Measurements from ENCODE around the gene MFSD12. TPM values are rescaled to one million over a fixed set of nuclear protein-coding genes. Genes with fewer than 3 reads are reported as not detected.

The MFSD12 gene
- total RNA-seq, 4 donors from 2014 or later = 22.1 to 94.1 (median 42.2) TPM

GRCh38 chr19:3590991-3591659, 33.7 kb upstream of the MFSD12 start:
- no peak for ATAC-seq
- peaks cover 0 to 13% of the 10 kb centered on the region in 2 donors for H3K36me3 ChIP-seq
- no peaks in the 10 kb centered on the region for H3K9me3 ChIP-seq
- WGBS, 2 donors (ENCODE audit: low coverage in 1 of 2) = 100% methylated on average over 1 of the region's 8 CpGs; no CpG with 5 or more reads in 1 of the 2 donors
- no peak overlapping the region for H3K27ac ChIP-seq
- no peak overlapping the region for H3K4me3 ChIP-seq
- no peak for TF ChIP-seq POLR2A (IDR thresholded peaks at IDR 0.05)
- H3K4me1 ChIP-seq = peaks cover 0 to 13% (median 4%) of the 10 kb centered on the region in 3 donors
- peaks cover 3% of the 10 kb centered on the region for H3K27me3 ChIP-seq

DNA sequence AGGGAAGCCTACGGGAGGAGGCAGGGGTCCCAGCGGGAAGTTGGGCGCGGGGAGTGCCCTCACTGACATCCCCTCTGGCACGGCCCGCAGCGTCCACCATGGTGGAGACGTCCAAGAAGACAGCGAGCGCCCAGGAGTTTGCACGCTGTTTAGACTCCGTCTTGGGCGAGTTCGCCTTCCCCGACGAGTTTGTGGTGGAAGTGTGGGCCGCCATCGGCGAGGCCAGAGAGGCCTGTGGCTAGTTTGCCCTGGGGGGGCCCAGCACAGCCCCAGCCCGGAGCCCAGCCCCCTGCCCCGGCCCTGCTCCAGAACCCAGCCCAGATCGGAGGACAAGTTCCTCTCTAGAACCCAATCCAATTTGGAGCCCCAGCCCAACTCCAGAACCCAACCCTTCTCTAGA, 32.6 kb upstream of the MFSD12 start:
- Histone ChIP-seq H3K4me3 (no peak overlapping the region), H3K27ac (no peak overlapping the region), H3K27me3 (peaks cover 15% of the 10 kb centered on the region), H3K9me3 (no peaks in the 10 kb centered on the region), H3K36me3 (peaks cover 0 to 4% of the 10 kb centered on the region in 2 donors), H3K4me1 (peaks cover 0 to 25% (median 10%) of the 10 kb centered on the region in 3 donors)
- TF ChIP-seq, protein P1, sequence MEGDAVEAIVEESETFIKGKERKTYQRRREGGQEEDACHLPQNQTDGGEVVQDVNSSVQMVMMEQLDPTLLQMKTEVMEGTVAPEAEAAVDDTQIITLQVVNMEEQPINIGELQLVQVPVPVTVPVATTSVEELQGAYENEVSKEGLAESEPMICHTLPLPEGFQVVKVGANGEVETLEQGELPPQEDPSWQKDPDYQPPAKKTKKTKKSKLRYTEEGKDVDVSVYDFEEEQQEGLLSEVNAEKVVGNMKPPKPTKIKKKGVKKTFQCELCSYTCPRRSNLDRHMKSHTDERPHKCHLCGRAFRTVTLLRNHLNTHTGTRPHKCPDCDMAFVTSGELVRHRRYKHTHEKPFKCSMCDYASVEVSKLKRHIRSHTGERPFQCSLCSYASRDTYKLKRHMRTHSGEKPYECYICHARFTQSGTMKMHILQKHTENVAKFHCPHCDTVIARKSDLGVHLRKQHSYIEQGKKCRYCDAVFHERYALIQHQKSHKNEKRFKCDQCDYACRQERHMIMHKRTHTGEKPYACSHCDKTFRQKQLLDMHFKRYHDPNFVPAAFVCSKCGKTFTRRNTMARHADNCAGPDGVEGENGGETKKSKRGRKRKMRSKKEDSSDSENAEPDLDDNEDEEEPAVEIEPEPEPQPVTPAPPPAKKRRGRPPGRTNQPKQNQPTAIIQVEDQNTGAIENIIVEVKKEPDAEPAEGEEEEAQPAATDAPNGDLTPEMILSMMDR (IDR thresholded peaks at IDR 0.05) = no peak
- TF ChIP-seq EP300 (IDR thresholded peaks at IDR 0.05) = no peak
- no peak for TF ChIP-seq POLR2A (IDR thresholded peaks at IDR 0.05)
- no peak for TF ChIP-seq POLR2AphosphoS5 (IDR thresholded peaks at IDR 0.05)
- ATAC-seq = no peak
- no CpG with 5 or more reads among the region's 22 CpGs for WGBS, 2 donors (ENCODE audit: low coverage in 1 of 2)

DNA sequence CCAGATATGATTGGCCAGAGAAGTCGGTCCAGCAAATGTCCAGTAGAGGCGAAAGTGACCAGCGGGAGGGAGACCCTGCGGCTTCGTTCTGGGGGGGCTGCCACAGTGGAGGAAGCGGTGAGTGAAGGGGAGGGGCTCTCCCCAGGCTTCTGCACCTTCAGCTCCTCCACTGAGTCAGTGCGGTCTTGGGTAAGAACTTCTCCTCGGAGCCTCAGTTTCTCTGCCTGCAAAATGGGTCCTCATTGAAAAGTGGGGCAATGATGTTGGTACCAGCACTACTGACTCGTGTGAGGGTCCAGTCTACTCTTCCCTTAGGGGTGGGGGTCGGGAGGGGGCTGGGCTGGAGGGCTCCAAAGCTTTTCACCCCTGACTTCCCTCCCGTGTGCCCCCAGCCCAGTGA, 32.1 kb upstream of the MFSD12 start:
- ATAC-seq = no peak
- TF ChIP-seq POLR2A (IDR thresholded peaks at IDR 0.05) (no peak), EP300 (IDR thresholded peaks at IDR 0.05) (no peak), POLR2AphosphoS5 (IDR thresholded peaks at IDR 0.05) (no peak)
- TF ChIP-seq, protein P1 (IDR thresholded peaks at IDR 0.05) = no peak
- no peak overlapping the region for H3K4me3 ChIP-seq
- no peaks in the 10 kb centered on the region for H3K9me3 ChIP-seq
- peaks cover 0 to 4% of the 10 kb centered on the region in 2 donors for H3K36me3 ChIP-seq
- H3K4me1 ChIP-seq = peaks cover 0 to 25% (median 10%) of the 10 kb centered on the region in 3 donors
- 92% methylated on average over 4 of the region's 11 CpGs; no CpG with 5 or more reads in 1 of the 2 donors for WGBS, 2 donors (ENCODE audit: low coverage in 1 of 2)
- peaks cover 20% of the 10 kb centered on the region for H3K27me3 ChIP-seq
- H3K27ac ChIP-seq = no peak overlapping the region

DNA sequence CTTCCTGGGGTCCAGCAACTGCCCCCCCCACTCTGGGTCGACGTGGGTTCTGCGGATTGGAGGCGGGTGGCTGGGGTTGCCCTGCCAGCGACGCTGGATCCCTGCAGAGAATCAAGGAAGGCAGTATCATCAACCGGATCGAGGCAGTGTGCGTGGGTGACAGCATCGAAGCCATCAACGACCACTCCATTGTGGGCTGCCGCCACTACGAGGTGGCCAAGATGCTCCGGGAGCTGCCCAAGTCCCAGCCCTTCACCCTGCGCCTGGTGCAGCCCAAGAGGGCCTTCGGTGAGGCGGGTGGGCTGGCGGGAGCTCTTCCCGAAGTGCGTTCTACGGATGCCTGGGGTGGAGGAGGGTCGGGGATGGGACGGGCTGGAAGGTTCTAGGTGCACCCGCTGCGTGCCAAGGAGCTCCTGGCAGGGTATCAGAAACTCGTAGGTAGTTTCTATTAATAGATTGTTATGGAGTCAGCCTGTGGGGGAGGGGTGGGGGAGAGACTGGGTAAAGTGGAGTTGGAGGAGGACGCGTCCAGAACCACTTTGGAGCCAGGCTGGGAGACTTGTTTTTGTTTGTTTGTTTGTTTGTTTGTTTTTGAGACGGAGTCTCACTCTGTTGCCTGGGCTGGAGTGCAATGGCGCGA, 29.4 kb upstream of the MFSD12 start:
- Histone ChIP-seq H3K9me3 (no peaks in the 10 kb centered on the region), H3K27me3 (peaks cover 20% of the 10 kb centered on the region), H3K4me3 (no peak overlapping the region), H3K4me1 (peaks cover 0 to 25% (median 10%) of the 10 kb centered on the region in 3 donors), H3K36me3 (peaks cover 0 to 4% of the 10 kb centered on the region in 2 donors), H3K27ac (peak overlapping the region in 3 of 4 donors; percentile 66 to 76 (median 74))
- TF ChIP-seq, protein P1 (IDR thresholded peaks at IDR 0.05) = no peak
- TF ChIP-seq POLR2A (IDR thresholded peaks at IDR 0.05) (no peak), POLR2AphosphoS5 (IDR thresholded peaks at IDR 0.05) (no peak), EP300 (IDR thresholded peaks at IDR 0.05) (no peak)
- 56% methylated on average over 5 of the region's 31 CpGs; no CpG with 5 or more reads in 1 of the 2 donors for WGBS, 2 donors (ENCODE audit: low coverage in 1 of 2)
- ATAC-seq = peak; percentile 62

DNA sequence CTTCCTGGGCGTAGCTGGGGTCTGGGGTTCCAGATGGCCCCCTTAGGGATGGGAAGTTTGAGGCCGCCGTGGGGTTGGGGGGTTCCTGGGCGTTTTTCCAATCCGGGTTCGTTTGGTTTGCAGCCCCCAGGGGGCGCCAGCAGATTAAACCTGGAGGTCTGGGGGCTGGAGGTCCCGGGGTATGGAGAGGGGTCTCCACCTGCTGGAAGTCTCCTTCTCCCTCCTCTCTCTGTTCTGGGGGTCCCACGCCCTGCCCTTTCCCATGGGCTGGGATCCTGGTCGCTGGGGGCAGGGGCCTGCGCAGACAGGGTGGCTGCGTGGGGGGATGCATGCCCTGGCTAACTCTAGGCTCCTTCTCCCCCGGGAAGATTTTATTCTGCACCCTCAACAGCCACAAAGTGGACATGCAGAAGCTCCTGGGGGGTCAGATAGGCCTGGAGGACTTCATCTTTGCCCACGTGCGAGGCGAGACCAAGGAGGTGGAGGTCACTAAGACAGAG, 28.8 kb upstream of the MFSD12 start:
- ATAC-seq = no peak
- TF ChIP-seq POLR2AphosphoS5 (IDR thresholded peaks at IDR 0.05) = no peak
- TF ChIP-seq, protein P1 (IDR thresholded peaks at IDR 0.05) = peak in 3 of 4 experiments; percentile 42 to 76 (median 65)

More for the DNA sequence above, 28.8 kb upstream of the MFSD12 start:
- WGBS, 2 donors (ENCODE audit: low coverage in 1 of 2) = 6% methylated on average over 3 of the region's 16 CpGs; no CpG with 5 or more reads in 1 of the 2 donors
- Histone ChIP-seq H3K9me3 (no peaks in the 10 kb centered on the region), H3K27ac (peak overlapping the region in 3 of 4 donors; percentile 66 to 76 (median 74)), H3K36me3 (peaks cover 0 to 4% of the 10 kb centered on the region in 2 donors), H3K4me3 (peak overlapping the region; percentile 5 to 50), H3K27me3 (peaks cover 20% of the 10 kb centered on the region), H3K4me1 (peaks cover 0 to 25% (median 10%) of the 10 kb centered on the region in 3 donors)

Data from gastroesophageal sphincter (tissue), 4 donors.